Urinary bladder (tissue), 4 donors: ENCODE measurements around the gene ATP5F1D. TPM values are rescaled to one million over a fixed set of nuclear protein-coding genes. Genes with fewer than 3 reads are reported as not detected.

Experiments used
- DNase-seq: peaks from one replicate; pipeline ENCODE4 v3.0.0-alpha.2; 2015; ENCODE audit errors: extremely low spot score
- H3K27ac ChIP-seq: one replicate; pipeline ENCODE4 v1.5.1; 2013; ENCODE audit warnings: low read depth, mild to moderate bottlenecking, moderate library complexity
- H3K36me3 ChIP-seq: one replicate; pipeline ENCODE4 v1.6.1; 2013; ENCODE audit warnings: mild to moderate bottlenecking, moderate library complexity; ENCODE audit not compliant: insufficient read depth
- H3K4me1 ChIP-seq: one replicate; pipeline ENCODE4 v1.6.1; 2013; ENCODE audit warnings: mild to moderate bottlenecking, moderate library complexity; ENCODE audit not compliant: insufficient read depth
- H3K4me3 ChIP-seq: one replicate; pipeline ENCODE4 v1.5.1; 2013; ENCODE audit warnings: low read depth, low read length
- whole genome bisulfite sequencing: extraction: QIAGEN DNeasy Blood & Tissue Kit; methylation state at CpG from one replicate; pipeline ENCODE4 v1.1.7; 2013; 5-methylcytosine and 5-hydroxymethylcytosine counted together
- polyA plus RNA-seq: library from polyadenylated mRNA; stranded (reverse); fragments of 200-250 nt; gene quantifications from one replicate; pipeline ENCODE4 v1.2.3, GENCODE V29; 2013
- total RNA-seq: library from RNA; depleted of rRNA; stranded (reverse); fragments of >200 nt; gene quantifications from one replicate; pipeline ENCODE4 v1.2.3, GENCODE V29; 2014
- donor health status: healthy with polysubstance abuse.
- donor health status: healthy.

The ATP5F1D gene
- total and polyA plus RNA-seq, 2 donors = 9.5 to 236 TPM

DNA sequence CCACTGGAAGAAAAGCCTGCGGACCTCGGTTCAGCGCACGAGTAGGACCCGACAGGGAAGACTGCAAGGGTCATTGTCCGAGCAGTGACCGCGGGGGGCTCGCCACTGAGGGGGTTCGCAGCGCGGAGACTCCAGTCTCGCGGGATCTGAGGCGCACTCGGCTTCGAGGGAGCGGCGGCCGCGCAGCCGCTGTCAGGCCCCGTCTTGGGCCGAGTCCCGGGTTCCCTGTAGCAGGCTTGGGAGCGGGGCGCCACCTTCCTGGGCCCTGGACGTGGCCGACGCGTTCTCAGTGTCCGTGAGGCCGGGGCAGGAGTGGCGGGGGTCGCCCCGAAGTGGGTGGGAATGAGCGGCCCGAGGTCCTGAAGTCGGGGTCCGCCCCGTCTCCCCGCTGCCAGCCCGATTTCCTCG is 33.3 kb downstream of the ATP5F1D start:
- Histone ChIP-seq H3K36me3 (peaks cover 7% of the 10 kb centered on the region), H3K4me1 (no peaks in the 10 kb centered on the region), H3K4me3 (peak overlapping the region; percentile 54), H3K27ac (peak overlapping the region; percentile 98)
- no peak for DNase-seq
- 18% methylated on average over 44 of the region's 44 CpGs for WGBS

DNA sequence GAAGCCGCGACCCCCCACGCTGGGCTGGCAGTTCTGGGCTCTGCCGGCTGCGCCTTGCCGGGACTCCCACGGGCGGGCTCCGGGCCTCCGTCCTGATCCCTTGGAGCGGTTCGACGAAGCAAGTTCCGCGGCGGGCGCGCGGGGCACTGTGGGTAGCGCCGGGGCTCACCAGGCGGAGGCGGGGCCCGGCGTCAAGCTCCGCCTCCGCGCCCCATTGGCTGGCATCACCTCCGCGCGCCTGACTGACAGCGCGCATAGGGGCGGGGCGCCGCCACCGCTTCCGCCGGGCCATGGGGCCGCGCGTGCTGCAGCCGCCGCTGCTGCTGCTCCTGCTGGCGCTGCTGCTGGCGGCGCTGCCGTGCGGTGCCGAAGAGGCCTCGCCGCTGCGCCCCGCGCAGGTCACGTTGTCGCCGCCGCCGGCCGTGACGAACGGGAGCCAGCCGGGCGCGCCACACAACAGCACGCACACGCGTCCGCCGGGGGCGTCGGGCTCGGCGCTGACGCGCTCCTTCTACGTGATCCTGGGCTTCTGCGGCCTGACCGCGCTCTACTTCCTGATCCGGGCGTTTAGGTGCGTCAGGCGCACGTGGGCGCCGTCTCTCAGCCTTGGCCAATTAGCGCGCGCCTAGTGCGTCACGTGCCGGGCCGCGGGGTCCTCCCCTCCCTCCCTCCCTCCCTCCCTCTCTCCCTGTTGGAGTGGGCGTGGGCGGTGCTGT is 33.9 kb downstream of the ATP5F1D start, which contains the start of gene FAM174C:
FAM174C (plus strand) TSS at position 271 of the 716 bp plus-strand sequence; CDS start at position 291, 20 bp downstream.
- peak; percentile 86 for DNase-seq
- under 1% methylated on average over 98 of the region's 98 CpGs for WGBS
- peaks cover 7% of the 10 kb centered on the region for H3K36me3 ChIP-seq
- no peaks in the 10 kb centered on the region for H3K4me1 ChIP-seq
- peak within 1 kb of the TSS; percentile 54 for H3K4me3 ChIP-seq
- peak within 1 kb of the TSS; percentile 98 for H3K27ac ChIP-seq

GRCh38 chr19:1275976-1276627 is 34.6 kb downstream of the ATP5F1D start:
- Histone ChIP-seq H3K36me3 (peaks cover 7% of the 10 kb centered on the region), H3K27ac (peak overlapping the region; percentile 86), H3K4me3 (peak overlapping the region; percentile 54), H3K4me1 (no peaks in the 10 kb centered on the region)
- 9% methylated on average over 43 of the region's 43 CpGs for WGBS
- no peak for DNase-seq

- Histone ChIP-seq H3K36me3 (peaks cover 7% of the 10 kb centered on the region), H3K4me3 (no peak overlapping the region), H3K27ac (no peak overlapping the region), H3K4me1 (no peaks in the 10 kb centered on the region)
- DNase-seq = no peak
- 70% methylated on average over 10 of the region's 10 CpGs for WGBS
Observed at GRCh38 chr19:1276628-1277022, 35.1 kb downstream of the ATP5F1D start.

- DNase-seq = no peak
- H3K36me3 ChIP-seq = peaks cover 7% of the 10 kb centered on the region
- 90% methylated on average over 15 of the region's 15 CpGs for WGBS
- no peaks in the 10 kb centered on the region for H3K4me1 ChIP-seq
- H3K4me3 ChIP-seq = no peak overlapping the region
- no peak overlapping the region for H3K27ac ChIP-seq
Observed at GRCh38 chr19:1277061-1277460, 35.5 kb downstream of the ATP5F1D start.

- Histone ChIP-seq H3K36me3 (peaks cover 7% of the 10 kb centered on the region), H3K4me1 (no peaks in the 10 kb centered on the region), H3K4me3 (no peak overlapping the region), H3K27ac (no peak overlapping the region)
- DNase-seq = no peak
- WGBS = 90% methylated on average over 12 of the region's 12 CpGs
Observed at GRCh38 chr19:1278074-1278473, 36.5 kb downstream of the ATP5F1D start.

DNA sequence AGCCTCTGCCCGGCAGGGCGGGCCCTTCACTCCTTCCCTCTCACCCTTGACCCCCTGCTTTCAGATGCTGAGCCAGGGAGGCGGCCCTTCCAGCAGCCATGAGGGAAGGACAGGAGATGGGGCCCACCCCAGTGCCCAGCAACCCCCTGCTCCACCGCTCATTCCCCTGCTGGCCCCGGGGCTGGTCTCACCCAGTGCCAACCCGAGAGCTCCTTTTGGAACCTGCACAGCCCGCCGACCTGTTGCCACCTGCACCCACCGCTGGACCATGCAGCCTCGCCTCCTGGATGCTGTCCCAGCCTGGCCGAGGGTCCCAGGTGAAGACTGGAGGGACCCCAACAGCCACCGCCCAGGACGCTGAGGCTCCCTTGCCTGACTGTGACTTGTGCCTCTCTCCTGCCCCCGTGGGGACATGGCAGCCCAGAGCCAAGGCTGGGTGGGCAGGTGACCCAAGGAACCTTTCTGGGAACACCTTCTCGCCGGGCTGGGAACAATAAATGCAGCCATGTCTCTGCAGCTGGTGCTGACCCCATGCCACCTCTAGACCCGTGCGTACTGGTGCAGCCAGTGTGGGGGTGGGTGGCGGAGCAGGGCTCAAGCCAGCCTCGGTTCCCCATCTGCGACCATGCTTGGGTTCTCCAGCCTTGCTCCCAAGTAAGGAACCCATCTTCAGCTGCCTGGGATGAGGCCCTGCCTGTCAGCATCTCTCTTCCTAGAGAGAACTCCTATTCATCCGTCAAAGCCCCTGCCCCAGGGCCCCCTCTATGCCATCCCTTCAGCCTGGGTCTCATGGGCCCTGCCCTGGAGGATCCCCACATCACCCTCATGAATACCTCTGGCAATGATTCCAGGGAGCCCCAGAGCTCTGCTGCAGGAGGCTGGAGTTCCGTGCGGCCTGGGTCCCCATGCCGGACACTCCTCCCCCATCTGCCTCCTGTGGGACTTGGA is 37.4 kb downstream of the ATP5F1D start:
- Histone ChIP-seq H3K4me3 (no peak overlapping the region), H3K27ac (no peak overlapping the region), H3K36me3 (peaks cover 4% of the 10 kb centered on the region), H3K4me1 (no peaks in the 10 kb centered on the region)
- DNase-seq = no peak
- WGBS = 87% methylated on average over 25 of the region's 25 CpGs

- Histone ChIP-seq H3K27ac (no peak overlapping the region), H3K4me1 (no peaks in the 10 kb centered on the region), H3K36me3 (peaks cover 2% of the 10 kb centered on the region), H3K4me3 (no peak overlapping the region)
- 33% methylated on average over 10 of the region's 10 CpGs for WGBS
- no peak for DNase-seq
Observed at GRCh38 chr19:1279782-1280341, 38.3 kb downstream of the ATP5F1D start.

GRCh38 chr19:1280636-1281568 is 39.4 kb downstream of the ATP5F1D start:
- no peak overlapping the region for H3K4me3 ChIP-seq
- no peaks in the 10 kb centered on the region for H3K4me1 ChIP-seq
- DNase-seq = no peak
- H3K36me3 ChIP-seq = peaks cover 2% of the 10 kb centered on the region
- 85% methylated on average over 53 of the region's 53 CpGs for WGBS
- H3K27ac ChIP-seq = no peak overlapping the region

DNA sequence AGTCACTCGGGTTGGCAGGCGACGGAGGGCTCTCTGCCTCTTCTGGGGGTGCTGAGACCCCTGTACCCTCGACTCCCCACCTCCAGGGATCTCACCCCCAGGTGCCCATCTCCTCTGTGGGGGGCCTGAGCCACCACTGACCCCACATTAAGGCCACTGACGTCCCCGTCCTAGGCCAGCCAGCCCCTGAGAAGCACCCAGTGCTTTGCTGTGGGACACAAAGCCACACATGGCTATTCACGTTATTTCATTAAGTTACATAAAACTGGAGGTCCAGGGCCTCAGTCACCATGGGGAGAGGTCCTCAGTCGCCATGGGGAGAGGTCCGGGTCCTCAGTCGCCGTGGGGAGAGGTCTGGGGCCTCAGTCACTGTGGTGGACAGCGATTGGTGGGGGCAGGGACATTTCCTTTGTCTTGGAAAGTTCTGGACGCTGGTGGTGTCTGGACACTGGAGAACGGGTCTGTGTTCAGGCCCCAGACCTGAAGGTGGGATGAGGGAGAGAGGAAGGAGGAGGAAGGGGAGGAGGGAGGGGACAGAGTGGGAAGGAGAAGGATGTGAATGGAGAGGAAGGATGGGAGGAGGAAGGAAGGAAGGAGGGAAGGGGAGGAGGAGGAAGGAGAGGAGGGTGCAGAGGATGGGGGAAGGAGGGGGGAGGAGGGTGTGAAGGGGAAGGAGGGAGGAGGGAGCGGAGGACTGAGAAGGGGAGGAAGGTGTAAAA is 40.2 kb downstream of the ATP5F1D start:
- 66% methylated on average over 15 of the region's 15 CpGs for whole genome bisulfite sequencing
- no peak for DNase-seq
- Histone ChIP-seq H3K4me1 (no peaks in the 10 kb centered on the region), H3K36me3 (peaks cover 2% of the 10 kb centered on the region), H3K4me3 (no peak overlapping the region), H3K27ac (no peak overlapping the region)

GRCh38 chr19:1282588-1283206 is 41.1 kb downstream of the ATP5F1D start:
- Histone ChIP-seq H3K4me3 (no peak overlapping the region), H3K36me3 (peaks cover 2% of the 10 kb centered on the region), H3K4me1 (no peaks in the 10 kb centered on the region), H3K27ac (no peak overlapping the region)
- DNase-seq = no peak
- WGBS = 82% methylated on average over 18 of the region's 18 CpGs
